Measurements from ENCODE around the gene DDAH1. TPM values are rescaled to one million over a fixed set of nuclear protein-coding genes. Genes with fewer than 3 reads are reported as not detected.

The DDAH1 gene
- total RNA-seq, 1 donor = 89.0 TPM

- no peaks in the 10 kb centered on the region for H3K27me3 ChIP-seq (ENCODE audit: insufficient read depth, low read length)
- no peak overlapping the region for H3K4me3 ChIP-seq (ENCODE audit: insufficient read depth, low read length)
- H2AFZ ChIP-seq (ENCODE audit: low read length) = no peak overlapping the region
- H3K4me1 ChIP-seq (ENCODE audit: insufficient read depth, low read length) = peaks cover 57% of the 10 kb centered on the region
- H3K36me3 ChIP-seq (ENCODE audit: insufficient read depth, low read length) = peaks cover 24% of the 10 kb centered on the region
- H3K4me2 ChIP-seq (ENCODE audit: insufficient read depth, low read length) = peak overlapping the region; percentile 9
- DNase-seq (ENCODE audit: insufficient read length, low spot score, missing footprints) = no peak
- H3K9me3 ChIP-seq (ENCODE audit: low read depth, low read length) = no peaks in the 10 kb centered on the region
- no peaks in the 10 kb centered on the region for H4K20me1 ChIP-seq (ENCODE audit: insufficient read depth, low read length)
- H3K27ac ChIP-seq (ENCODE audit: low read depth, low read length) = peak overlapping the region; percentile 76
- peaks cover 65% of the 10 kb centered on the region for H3K79me2 ChIP-seq (ENCODE audit: insufficient read depth, low read length)
- TF ChIP-seq, protein P1, sequence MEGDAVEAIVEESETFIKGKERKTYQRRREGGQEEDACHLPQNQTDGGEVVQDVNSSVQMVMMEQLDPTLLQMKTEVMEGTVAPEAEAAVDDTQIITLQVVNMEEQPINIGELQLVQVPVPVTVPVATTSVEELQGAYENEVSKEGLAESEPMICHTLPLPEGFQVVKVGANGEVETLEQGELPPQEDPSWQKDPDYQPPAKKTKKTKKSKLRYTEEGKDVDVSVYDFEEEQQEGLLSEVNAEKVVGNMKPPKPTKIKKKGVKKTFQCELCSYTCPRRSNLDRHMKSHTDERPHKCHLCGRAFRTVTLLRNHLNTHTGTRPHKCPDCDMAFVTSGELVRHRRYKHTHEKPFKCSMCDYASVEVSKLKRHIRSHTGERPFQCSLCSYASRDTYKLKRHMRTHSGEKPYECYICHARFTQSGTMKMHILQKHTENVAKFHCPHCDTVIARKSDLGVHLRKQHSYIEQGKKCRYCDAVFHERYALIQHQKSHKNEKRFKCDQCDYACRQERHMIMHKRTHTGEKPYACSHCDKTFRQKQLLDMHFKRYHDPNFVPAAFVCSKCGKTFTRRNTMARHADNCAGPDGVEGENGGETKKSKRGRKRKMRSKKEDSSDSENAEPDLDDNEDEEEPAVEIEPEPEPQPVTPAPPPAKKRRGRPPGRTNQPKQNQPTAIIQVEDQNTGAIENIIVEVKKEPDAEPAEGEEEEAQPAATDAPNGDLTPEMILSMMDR (IDR thresholded peaks at IDR 0.05; ENCODE audit: extremely low read depth, low read depth, low read length) = no peak
These were observed 106.1 kb downstream of the DDAH1 start for GRCh38 chr1:85358702-85359438.

GRCh38 chr1:85357817-85358216, 107.1 kb downstream of the DDAH1 start:
- Histone ChIP-seq H3K27ac (ENCODE audit: low read depth, low read length) (no peak overlapping the region), H3K9me3 (ENCODE audit: low read depth, low read length) (no peaks in the 10 kb centered on the region), H3K4me3 (ENCODE audit: insufficient read depth, low read length) (no peak overlapping the region), H3K36me3 (ENCODE audit: insufficient read depth, low read length) (peaks cover 24% of the 10 kb centered on the region), H3K27me3 (ENCODE audit: insufficient read depth, low read length) (no peaks in the 10 kb centered on the region), H4K20me1 (ENCODE audit: insufficient read depth, low read length) (no peaks in the 10 kb centered on the region), H3K4me1 (ENCODE audit: insufficient read depth, low read length) (peaks cover 47% of the 10 kb centered on the region), H3K79me2 (ENCODE audit: insufficient read depth, low read length) (peaks cover 61% of the 10 kb centered on the region), H3K4me2 (ENCODE audit: insufficient read depth, low read length) (no peak overlapping the region), H2AFZ (ENCODE audit: low read length) (no peak overlapping the region)
- DNase-seq (ENCODE audit: insufficient read length, low spot score, missing footprints) = no peak
- TF ChIP-seq, protein P1 (IDR thresholded peaks at IDR 0.05; ENCODE audit: extremely low read depth, low read depth, low read length) = no peak

DNA sequence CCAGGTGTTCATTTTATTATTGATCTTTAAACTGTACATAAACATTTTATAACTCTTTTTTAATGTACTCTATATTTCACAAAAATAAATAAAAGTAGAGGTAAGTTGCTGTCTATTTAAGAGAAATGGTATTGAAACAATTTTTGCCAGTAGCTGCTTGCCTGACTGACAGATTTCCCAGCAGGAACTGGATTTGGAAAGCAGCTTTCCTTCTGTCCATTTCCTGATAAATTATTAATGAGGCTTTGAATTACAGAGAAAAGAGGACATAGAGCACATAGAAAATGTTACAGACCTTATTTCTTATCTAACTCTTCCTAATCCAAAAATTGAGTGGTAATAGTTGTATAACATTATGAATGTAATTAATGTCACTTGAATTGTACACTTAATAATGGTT, 108.8 kb downstream of the DDAH1 start:
- H3K36me3 ChIP-seq (ENCODE audit: insufficient read depth, low read length) = peaks cover 35% of the 10 kb centered on the region
- H3K79me2 ChIP-seq (ENCODE audit: insufficient read depth, low read length) = peaks cover 67% of the 10 kb centered on the region
- H3K27me3 ChIP-seq (ENCODE audit: insufficient read depth, low read length) = no peaks in the 10 kb centered on the region
- no peak overlapping the region for H3K27ac ChIP-seq (ENCODE audit: low read depth, low read length)
- H3K4me3 ChIP-seq (ENCODE audit: insufficient read depth, low read length) = no peak overlapping the region
- no peak for DNase-seq (ENCODE audit: insufficient read length, low spot score, missing footprints)
- peaks cover 31% of the 10 kb centered on the region for H3K4me1 ChIP-seq (ENCODE audit: insufficient read depth, low read length)
- H3K4me2 ChIP-seq (ENCODE audit: insufficient read depth, low read length) = no peak overlapping the region
- no peak overlapping the region for H2AFZ ChIP-seq (ENCODE audit: low read length)
- H4K20me1 ChIP-seq (ENCODE audit: insufficient read depth, low read length) = no peaks in the 10 kb centered on the region
- TF ChIP-seq, protein P1 (IDR thresholded peaks at IDR 0.05; ENCODE audit: extremely low read depth, low read depth, low read length) = no peak
- no peaks in the 10 kb centered on the region for H3K9me3 ChIP-seq (ENCODE audit: low read depth, low read length)

DNA sequence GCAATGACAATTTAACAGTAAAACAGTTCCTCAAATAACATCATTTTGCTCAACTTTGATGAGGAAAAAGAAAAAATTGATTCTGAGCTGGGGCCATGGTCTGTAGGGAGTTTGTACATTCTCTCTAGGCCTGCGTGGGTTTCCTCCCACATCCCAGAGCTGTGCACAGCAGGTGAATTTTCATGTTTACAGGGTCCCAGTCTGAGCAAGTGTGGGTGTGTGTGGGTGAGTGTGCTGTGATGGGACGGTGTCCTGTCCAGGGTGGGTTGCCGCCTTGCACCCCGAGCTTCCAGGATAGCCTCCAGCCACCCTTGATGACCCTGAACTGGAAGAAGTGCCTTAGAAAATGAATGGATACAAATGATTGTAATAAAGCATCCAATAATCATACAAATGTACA, 112.9 kb downstream of the DDAH1 start:
- no peak overlapping the region for H3K4me2 ChIP-seq (ENCODE audit: insufficient read depth, low read length)
- no peaks in the 10 kb centered on the region for H3K27me3 ChIP-seq (ENCODE audit: insufficient read depth, low read length)
- peaks cover 52% of the 10 kb centered on the region for H3K36me3 ChIP-seq (ENCODE audit: insufficient read depth, low read length)
- peaks cover 5% of the 10 kb centered on the region for H3K4me1 ChIP-seq (ENCODE audit: insufficient read depth, low read length)
- TF ChIP-seq, protein P1 (IDR thresholded peaks at IDR 0.05; ENCODE audit: extremely low read depth, low read depth, low read length) = no peak
- no peak for DNase-seq (ENCODE audit: insufficient read length, low spot score, missing footprints)
- H3K4me3 ChIP-seq (ENCODE audit: insufficient read depth, low read length) = no peak overlapping the region
- H3K9me3 ChIP-seq (ENCODE audit: low read depth, low read length) = no peaks in the 10 kb centered on the region
- H3K79me2 ChIP-seq (ENCODE audit: insufficient read depth, low read length) = peaks cover 80% of the 10 kb centered on the region
- H4K20me1 ChIP-seq (ENCODE audit: insufficient read depth, low read length) = no peaks in the 10 kb centered on the region
- H2AFZ ChIP-seq (ENCODE audit: low read length) = no peak overlapping the region
- no peak overlapping the region for H3K27ac ChIP-seq (ENCODE audit: low read depth, low read length)

Data from osteoblast (primary cell).